A673 (cell line): Measurements from ENCODE around the gene NCKIPSD. TPM values are rescaled to one million over a fixed set of nuclear protein-coding genes. Genes with fewer than 3 reads are reported as not detected.

Experiments used
- BruUV-seq: library from RNA; stranded (reverse); fragments of 400-500 nt; replicated peaks from 2 replicates; lab custom pipeline; 2021; lab: Mats Ljungman, UMichigan
- CTCF ChIA-PET: fragments of 300-600 bp; sonication (Branson Sonifier 250); formaldehyde crosslinking; loops from one replicate; lab custom pipeline; 2022; ENCODE audit warnings: antibody characterized with exemption; lab: Charles Lee
- POLR2A ChIA-PET: fragments of 300-600 bp; sonication (Branson Sonifier 250); formaldehyde crosslinking; loops from one replicate; lab custom pipeline; 2022; ENCODE audit warnings: antibody characterized with exemption; ENCODE audit not compliant: low non-redundant PET; lab: Charles Lee
- DNase-seq: peaks from one replicate; pipeline ENCODE4 v3.0.0-alpha.2; 2015; ENCODE audit warnings: low spot score
- H3K27ac ChIP-seq: fragments of 200-600 bp; sonication (generic); 2 replicates; pipeline ENCODE4 v1.5.1; 2016; ENCODE audit warnings: mixed run types, low read depth, mild to moderate bottlenecking, mixed read lengths, antibody characterized with exemption, low read length; ENCODE audit not compliant: poor library complexity, severe bottlenecking
- H3K27me3 ChIP-seq: fragments of 200-600 bp; sonication (generic); replicated peaks from 2 replicates; pipeline ENCODE4 v1.6.1; 2017; ENCODE audit warnings: mixed run types, low read depth, mild to moderate bottlenecking, mixed read lengths, antibody characterized with exemption, low read length; ENCODE audit not compliant: insufficient read depth, poor library complexity
- H3K36me3 ChIP-seq: fragments of 200-600 bp; sonication (generic); 2 replicates; pipeline ENCODE4 v1.6.1; 2016; ENCODE audit warnings: mixed run types, mild to moderate bottlenecking, mixed read lengths, antibody characterized with exemption, low read length; ENCODE audit not compliant: insufficient read depth, poor library complexity, severe bottlenecking
- H3K4me1 ChIP-seq: fragments of 200-600 bp; sonication (generic); 2 replicates; pipeline ENCODE4 v1.6.1; 2017; ENCODE audit warnings: mixed run types, mild to moderate bottlenecking, mixed read lengths, antibody characterized with exemption, low read length; ENCODE audit not compliant: insufficient read depth, poor library complexity, severe bottlenecking
- H3K4me3 ChIP-seq: fragments of 200-600 bp; sonication (generic); 2 replicates; pipeline ENCODE4 v1.5.1; 2016; ENCODE audit warnings: low read depth, mixed run types, mild to moderate bottlenecking, mixed read lengths, low read length; ENCODE audit not compliant: poor library complexity, severe bottlenecking
- H3K9me3 ChIP-seq: fragments of 200-600 bp; sonication (generic); 2 replicates; pipeline ENCODE4 v1.6.1; 2016; ENCODE audit warnings: mixed run types, low read depth, mild to moderate bottlenecking, mixed read lengths, antibody characterized with exemption, low read length; ENCODE audit not compliant: poor library complexity, severe bottlenecking
- EZH2 ChIP-seq: fragments of 200-600 bp; sonication (generic); IDR thresholded peaks from 2 replicates; pipeline ENCODE4 v1.6.1; 2017; ENCODE audit warnings: borderline replicate concordance, low read depth, mild to moderate bottlenecking, mixed read lengths, antibody characterized with exemption, low read length; ENCODE audit not compliant: poor library complexity, severe bottlenecking
- intact Hi-C: fragments of 100-400 bp; cut with micrococcal nuclease; formaldehyde crosslinking; loops from one replicate; pipeline ENCODE4 v1.10.0; 2022; ENCODE audit not compliant: unreplicated experiment
- total RNA-seq: library from RNA; stranded (reverse); gene quantifications from 2 replicates; pipeline ENCODE4 v1.2.3, GENCODE V29; 2021
- TF ChIP-seq, protein P1 (sequence below): fragments of 300-800, 200-600 bp; sonication (generic); conservative IDR thresholded peaks from 2 replicates; pipeline ENCODE4 v1.5.1; 2017; ENCODE audit warnings: low read depth, mild to moderate bottlenecking, antibody characterized with exemption, low read length, moderate library complexity, mixed read lengths

The NCKIPSD gene
- total RNA-seq, 1 experiment from 2014 or later = 15.0 TPM

DNA sequence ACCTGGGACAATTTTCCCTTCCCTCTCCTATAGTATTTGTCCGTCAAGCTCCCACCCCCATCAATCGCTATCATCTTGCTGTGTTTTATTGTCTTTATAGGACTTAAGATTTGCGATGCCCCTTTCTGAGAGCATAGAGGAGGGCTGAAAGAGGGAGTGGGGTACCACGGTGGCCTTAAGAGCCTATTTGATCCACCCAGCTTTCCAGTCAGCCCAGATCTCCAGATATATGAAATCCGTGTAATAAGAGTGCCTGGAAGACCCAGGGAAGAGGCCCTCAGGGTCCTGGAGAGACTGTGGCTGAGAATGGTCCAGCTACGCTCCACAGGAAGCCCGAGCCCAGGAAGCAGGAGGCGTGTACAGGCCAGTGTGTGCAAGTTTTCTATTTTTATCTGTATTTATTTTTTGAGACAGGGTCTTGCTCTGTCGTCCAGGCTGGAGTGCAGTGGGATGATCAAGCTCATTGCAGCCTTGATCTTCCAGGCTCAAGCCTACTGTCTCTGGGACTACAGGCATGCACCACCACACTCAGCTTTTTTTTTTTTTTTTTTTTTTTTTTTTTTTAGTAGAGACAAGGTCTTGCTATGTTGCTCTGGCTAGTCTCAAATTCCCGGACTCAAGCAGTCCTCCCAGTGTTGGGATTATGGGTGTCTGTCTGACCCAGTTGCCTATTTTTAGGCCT, 964 bp upstream of the NCKIPSD start:
- no peak for DNase-seq
- intact Hi-C loops = no loop called here
- H3K9me3 ChIP-seq = no peaks in the 10 kb centered on the region
- H3K27ac ChIP-seq = no peak overlapping the region
- BruUV-seq = no TSS peak
- H3K27me3 ChIP-seq = no peaks in the 10 kb centered on the region
- ChIA-PET POLR2A (no interaction called here), CTCF (interaction anchor here (0.7 kb wide), 1 partner anchor 25 kb away, joined by 3 read pairs; no protein-coding TSS in a partner anchor)
- peak overlapping the region; percentile 71 for H3K4me3 ChIP-seq
- peaks cover 16% of the 10 kb centered on the region for H3K4me1 ChIP-seq
- H3K36me3 ChIP-seq = peaks cover 17% of the 10 kb centered on the region
- TF ChIP-seq, protein P1, sequence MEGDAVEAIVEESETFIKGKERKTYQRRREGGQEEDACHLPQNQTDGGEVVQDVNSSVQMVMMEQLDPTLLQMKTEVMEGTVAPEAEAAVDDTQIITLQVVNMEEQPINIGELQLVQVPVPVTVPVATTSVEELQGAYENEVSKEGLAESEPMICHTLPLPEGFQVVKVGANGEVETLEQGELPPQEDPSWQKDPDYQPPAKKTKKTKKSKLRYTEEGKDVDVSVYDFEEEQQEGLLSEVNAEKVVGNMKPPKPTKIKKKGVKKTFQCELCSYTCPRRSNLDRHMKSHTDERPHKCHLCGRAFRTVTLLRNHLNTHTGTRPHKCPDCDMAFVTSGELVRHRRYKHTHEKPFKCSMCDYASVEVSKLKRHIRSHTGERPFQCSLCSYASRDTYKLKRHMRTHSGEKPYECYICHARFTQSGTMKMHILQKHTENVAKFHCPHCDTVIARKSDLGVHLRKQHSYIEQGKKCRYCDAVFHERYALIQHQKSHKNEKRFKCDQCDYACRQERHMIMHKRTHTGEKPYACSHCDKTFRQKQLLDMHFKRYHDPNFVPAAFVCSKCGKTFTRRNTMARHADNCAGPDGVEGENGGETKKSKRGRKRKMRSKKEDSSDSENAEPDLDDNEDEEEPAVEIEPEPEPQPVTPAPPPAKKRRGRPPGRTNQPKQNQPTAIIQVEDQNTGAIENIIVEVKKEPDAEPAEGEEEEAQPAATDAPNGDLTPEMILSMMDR = no peak
- no peak for TF ChIP-seq EZH2

DNA sequence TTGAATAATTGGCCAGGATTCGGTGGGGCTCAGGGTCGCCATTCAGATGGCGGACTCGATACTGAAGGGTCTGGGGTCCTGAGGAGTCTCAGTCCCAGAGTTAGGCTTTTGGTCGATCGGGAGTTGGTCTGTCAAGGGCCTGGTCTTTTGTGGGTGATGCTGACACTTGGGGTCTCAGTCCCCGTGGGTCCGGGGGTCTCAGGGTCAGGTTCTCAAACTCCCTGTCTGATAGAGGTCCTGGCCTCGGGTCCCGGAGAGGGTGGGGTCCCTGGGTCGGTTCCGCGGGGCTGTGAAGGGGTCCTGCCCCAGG, 467 bp downstream of the NCKIPSD start:
- ChIA-PET CTCF (no interaction called here), POLR2A (no interaction called here)
- Histone ChIP-seq H3K27me3 (no peaks in the 10 kb centered on the region), H3K36me3 (peaks cover 14% of the 10 kb centered on the region), H3K4me3 (peak overlapping the region; percentile 71), H3K27ac (peak overlapping the region; percentile 74), H3K9me3 (no peaks in the 10 kb centered on the region), H3K4me1 (peaks cover 16% of the 10 kb centered on the region)
- TF ChIP-seq EZH2 = no peak
- TF ChIP-seq, protein P1 = no peak
- no peak for DNase-seq
- intact Hi-C loops = no loop called here
- BruUV-seq = no TSS peak

DNA sequence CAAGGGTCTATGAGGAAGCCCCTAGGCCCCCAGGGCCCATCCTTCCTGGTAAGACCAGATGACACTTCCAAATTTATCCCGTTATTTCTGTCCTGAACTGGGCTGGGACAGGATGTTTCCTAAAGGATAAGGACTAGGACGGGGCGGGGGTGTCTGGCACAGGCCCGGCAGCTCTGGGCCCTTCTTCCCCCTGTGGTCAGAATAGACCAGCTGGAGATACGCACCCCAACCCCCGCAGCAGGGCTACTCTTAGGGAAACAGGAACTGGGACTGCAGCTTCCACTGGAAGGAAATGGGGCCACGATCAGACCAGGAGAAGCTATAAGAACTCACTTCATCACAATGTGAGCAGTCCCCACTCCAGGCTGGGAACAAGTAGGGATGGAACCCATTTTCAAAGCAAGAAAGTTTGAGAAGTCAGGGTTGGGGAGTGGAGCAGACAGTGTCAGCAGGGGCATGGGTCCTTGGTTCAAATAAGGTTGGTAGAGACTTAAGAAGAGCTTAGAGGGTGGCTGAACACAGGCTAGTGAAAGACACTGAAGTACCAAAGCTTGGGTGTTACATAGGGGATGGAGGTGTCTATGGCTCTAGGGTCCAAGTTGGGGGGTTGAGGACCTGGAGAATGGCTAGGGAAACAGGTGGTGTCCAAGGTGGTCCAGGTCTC, 1.1 kb downstream of the NCKIPSD start:
- DNase-seq = no peak
- POLR2A ChIA-PET = no interaction called here
- H3K27ac ChIP-seq = no peak overlapping the region
- BruUV-seq = no TSS peak
- H3K27me3 ChIP-seq = no peaks in the 10 kb centered on the region
- intact Hi-C loops = no loop called here
- no peaks in the 10 kb centered on the region for H3K9me3 ChIP-seq
- CTCF ChIA-PET = no interaction called here
- peaks cover 16% of the 10 kb centered on the region for H3K4me1 ChIP-seq
- H3K4me3 ChIP-seq = peak overlapping the region; percentile 71
- TF ChIP-seq, protein P1 = no peak
- H3K36me3 ChIP-seq = peaks cover 8% of the 10 kb centered on the region
